Suprapubic skin (tissue), 4 donors: Measurements from ENCODE around the gene SMAD1. TPM values are rescaled to one million over a fixed set of nuclear protein-coding genes. Genes with fewer than 3 reads are reported as not detected.

Source experiments
- DNase-seq, 2 donors: peaks; one replicate each; pipeline ENCODE4 v3.0.0-alpha.2; 2019; ENCODE audit warnings: low spot score in 2 of 2
- H3K27ac ChIP-seq: fragments of 200-600 bp; sonication (generic); one replicate; pipeline ENCODE4 v1.5.1; 2019
- H3K27me3 ChIP-seq: fragments of 200-600 bp; sonication (generic); one replicate; pipeline ENCODE4 v1.5.1; 2019
- H3K36me3 ChIP-seq: fragments of 200-600 bp; sonication (generic); one replicate; pipeline ENCODE4 v1.5.1; 2019
- H3K4me1 ChIP-seq: fragments of 200-600 bp; sonication (generic); one replicate; pipeline ENCODE4 v1.5.1; 2019
- H3K4me3 ChIP-seq: fragments of 200-600 bp; sonication (generic); one replicate; pipeline ENCODE4 v1.5.1; 2019; ENCODE audit warnings: mild to moderate bottlenecking
- H3K9me3 ChIP-seq: fragments of 200-600 bp; sonication (generic); one replicate; pipeline ENCODE4 v1.5.1; 2019
- CTCF ChIP-seq, 2 donors: fragments of 200-600 bp in 1 of 2; fragments of 450-650 bp in 1 of 2; sonication (generic) in 1 of 2; IDR thresholded peaks; one replicate each; pipeline ENCODE4 v1.5.1; 2016 to 2019; ENCODE audit warnings: antibody characterized with exemption in 2 of 2, mild to moderate bottlenecking in 1 of 2, moderate library complexity in 1 of 2
- EP300 ChIP-seq: sonication (generic); formaldehyde crosslinking; IDR thresholded peaks from one replicate; pipeline ENCODE4 v1.6.1; 2017; ENCODE audit warnings: antibody characterized with exemption
- POLR2A ChIP-seq, 2 donors: fragments of 450-650 bp; IDR thresholded peaks; one replicate each; pipeline ENCODE4 v1.6.1; 2017; ENCODE audit warnings: antibody characterized with exemption in 2 of 2, mild to moderate bottlenecking in 2 of 2, moderate library complexity in 2 of 2
- POLR2AphosphoS5 ChIP-seq, 3 donors: sonication (generic); formaldehyde crosslinking; IDR thresholded peaks; one replicate each; pipeline ENCODE4 v1.6.1; 2017; ENCODE audit warnings: antibody characterized with exemption in 3 of 3
- WGBS: methylation state at CpG from one replicate; pipeline ENCODE4 v1.1.5; 2018; 5-methylcytosine and 5-hydroxymethylcytosine counted together
- total RNA-seq, 4 donors: library from RNA; depleted of rRNA; stranded (reverse); fragments of >200 nt; gene quantifications; one replicate each; pipeline ENCODE4 v1.1.0, GENCODE V29; 2016

The SMAD1 gene
- total RNA-seq, 4 donors from 2014 or later = 38.0 to 61.7 (median 55.9) TPM

DNA sequence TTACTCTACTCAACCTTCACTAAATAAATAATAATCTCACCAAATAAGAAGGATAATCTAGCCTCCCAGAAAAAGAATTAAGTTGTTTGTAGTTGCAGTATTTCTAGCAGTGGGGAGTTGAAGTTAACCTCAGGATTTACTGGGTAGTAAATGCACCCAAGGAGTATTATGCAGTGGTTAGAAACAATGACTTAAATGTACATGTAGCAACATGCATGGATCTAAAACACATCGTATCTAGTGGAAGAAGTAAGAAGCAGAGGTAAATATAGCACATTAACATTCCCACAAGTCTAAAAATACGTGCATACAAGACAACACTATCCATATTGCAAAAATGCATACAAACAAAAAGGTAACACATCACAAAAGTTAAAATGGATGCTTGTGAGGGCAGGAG, 44.2 kb upstream of the SMAD1 start:
- Histone ChIP-seq H3K36me3 (no peaks in the 10 kb centered on the region), H3K27ac (no peak overlapping the region), H3K4me3 (no peak overlapping the region), H3K4me1 (peaks cover 14% of the 10 kb centered on the region), H3K9me3 (no peaks in the 10 kb centered on the region), H3K27me3 (peaks cover 3% of the 10 kb centered on the region)
- TF ChIP-seq CTCF (IDR thresholded peaks at IDR 0.05) (no peak), POLR2AphosphoS5 (IDR thresholded peaks at IDR 0.05) (no peak)
- DNase-seq = no peak
- 52% methylated on average over 2 of the region's 2 CpGs for WGBS

GRCh38 chr4:145438298-145438697, 43.4 kb upstream of the SMAD1 start:
- Histone ChIP-seq H3K27me3 (peaks cover 3% of the 10 kb centered on the region), H3K4me3 (no peak overlapping the region), H3K36me3 (no peaks in the 10 kb centered on the region), H3K27ac (no peak overlapping the region), H3K9me3 (no peaks in the 10 kb centered on the region), H3K4me1 (peaks cover 14% of the 10 kb centered on the region)
- WGBS = 50% methylated on average over 4 of the region's 4 CpGs
- no peak for TF ChIP-seq POLR2A (IDR thresholded peaks at IDR 0.05)
- TF ChIP-seq CTCF (IDR thresholded peaks at IDR 0.05) = no peak
- TF ChIP-seq POLR2AphosphoS5 (IDR thresholded peaks at IDR 0.05) = no peak
- TF ChIP-seq EP300 = no peak
- DNase-seq = no peak

DNA sequence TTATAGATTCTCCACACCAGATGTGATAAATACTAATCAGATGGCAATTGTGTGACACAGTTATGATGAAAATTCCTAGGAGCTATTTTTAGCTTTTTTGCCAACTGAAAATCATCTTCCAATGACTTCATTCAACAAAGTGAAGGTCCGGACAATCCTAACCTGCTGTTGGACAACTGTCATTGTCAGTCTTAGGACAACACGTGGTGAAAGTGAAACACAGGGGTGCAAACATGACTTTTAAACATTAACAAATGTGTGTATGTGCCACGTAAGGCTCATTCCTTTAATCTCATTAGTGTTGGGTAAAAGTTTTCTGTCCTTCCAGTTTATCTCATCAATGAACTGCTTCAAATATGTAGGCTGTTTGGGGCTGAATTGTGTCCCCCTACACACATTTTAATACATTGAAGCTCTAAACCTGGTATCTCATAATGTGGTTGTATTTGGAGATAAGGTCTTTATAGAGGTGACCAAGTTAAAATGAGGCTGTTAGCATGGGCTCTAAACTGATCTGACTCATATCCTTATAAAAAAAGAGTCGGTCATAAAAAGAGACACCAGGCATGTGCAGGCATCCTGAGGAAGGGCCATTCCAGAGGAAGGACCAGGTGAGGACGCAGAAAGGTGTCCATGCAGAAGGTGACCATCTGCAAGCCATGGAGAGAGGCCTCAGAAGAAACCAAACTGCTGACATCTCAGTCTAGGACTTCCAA, 41.2 kb upstream of the SMAD1 start:
- DNase-seq = no peak
- 77% methylated on average over 5 of the region's 5 CpGs for WGBS
- no peaks in the 10 kb centered on the region for H3K36me3 ChIP-seq
- peaks cover 3% of the 10 kb centered on the region for H3K27me3 ChIP-seq
- no peak overlapping the region for H3K4me3 ChIP-seq
- TF ChIP-seq POLR2AphosphoS5 (IDR thresholded peaks at IDR 0.05) = no peak
- TF ChIP-seq EP300 = no peak
- TF ChIP-seq POLR2A (IDR thresholded peaks at IDR 0.05) = no peak
- TF ChIP-seq CTCF (IDR thresholded peaks at IDR 0.05) = no peak
- H3K27ac ChIP-seq = no peak overlapping the region
- peaks cover 14% of the 10 kb centered on the region for H3K4me1 ChIP-seq
- no peaks in the 10 kb centered on the region for H3K9me3 ChIP-seq

DNA sequence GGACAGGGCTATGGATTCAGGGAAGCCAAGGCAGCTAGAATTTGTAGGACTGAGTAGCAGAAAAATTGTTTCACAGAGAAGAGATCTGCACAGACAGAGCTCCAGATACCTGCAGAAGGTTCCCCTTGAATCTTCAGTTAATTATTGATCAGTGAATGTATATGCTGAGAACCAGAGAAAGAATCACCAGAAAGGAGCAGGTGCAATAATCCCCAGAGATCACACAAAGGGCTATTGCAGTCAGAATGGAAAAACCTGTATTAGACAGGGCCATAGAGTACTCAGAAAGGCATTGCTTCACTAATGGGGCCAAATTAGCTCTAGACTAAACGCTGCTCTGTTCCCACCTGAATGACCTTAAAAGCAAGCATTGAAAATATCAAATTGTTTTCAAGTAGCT, 35.5 kb upstream of the SMAD1 start:
- Histone ChIP-seq H3K9me3 (no peaks in the 10 kb centered on the region), H3K27ac (no peak overlapping the region), H3K36me3 (no peaks in the 10 kb centered on the region), H3K27me3 (no peaks in the 10 kb centered on the region), H3K4me1 (no peaks in the 10 kb centered on the region), H3K4me3 (no peak overlapping the region)
- no peak for DNase-seq
- 93% methylated on average over 1 of the region's 1 CpG for WGBS
- TF ChIP-seq EP300 (no peak), CTCF (IDR thresholded peaks at IDR 0.05) (no peak), POLR2AphosphoS5 (IDR thresholded peaks at IDR 0.05) (no peak), POLR2A (IDR thresholded peaks at IDR 0.05) (no peak)

DNA sequence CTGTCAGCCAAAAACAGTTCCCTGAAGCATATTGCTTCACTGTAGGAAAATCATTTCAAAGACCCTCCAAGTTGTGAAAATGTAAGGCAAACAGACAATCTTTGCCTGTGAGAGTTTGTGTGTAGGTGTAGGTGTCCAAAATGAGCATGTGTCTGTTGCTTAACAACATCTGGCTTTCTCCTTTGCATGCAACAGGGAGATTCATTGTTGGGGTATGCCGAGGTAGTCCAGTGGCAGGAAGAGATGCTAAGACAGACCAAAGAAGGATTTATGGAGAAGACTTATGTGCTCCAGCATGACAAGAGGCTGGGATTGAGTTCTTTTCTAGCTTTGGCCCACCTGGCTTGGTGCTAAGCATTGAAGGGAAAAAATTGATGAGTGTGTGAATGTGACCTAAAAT, 29.8 kb upstream of the SMAD1 start:
- no peak for DNase-seq
- Histone ChIP-seq H3K4me1 (no peaks in the 10 kb centered on the region), H3K4me3 (no peak overlapping the region), H3K27ac (no peak overlapping the region), H3K36me3 (no peaks in the 10 kb centered on the region), H3K9me3 (peaks cover 3% of the 10 kb centered on the region), H3K27me3 (no peaks in the 10 kb centered on the region)
- no peak for TF ChIP-seq POLR2AphosphoS5 (IDR thresholded peaks at IDR 0.05)
- no peak for TF ChIP-seq POLR2A (IDR thresholded peaks at IDR 0.05)
- TF ChIP-seq EP300 = no peak
- no peak for TF ChIP-seq CTCF (IDR thresholded peaks at IDR 0.05)
- 81% methylated on average over 1 of the region's 1 CpG for WGBS
